ENCODE results near the gene NAT8L. TPM values are rescaled to one million over a fixed set of nuclear protein-coding genes. Genes with fewer than 3 reads are reported as not detected.

The NAT8L gene
- total and polyA plus RNA-seq, 8 donors, result 0.31 to 0.73 (median 0.50) TPM; not detected in 4

- Histone ChIP-seq H3K9me3 (peaks cover 5 to 29% (median 26%) of the 10 kb centered on the region in 4 donors), H3K36me3 (no peaks in the 10 kb centered on the region), H3K27me3 (no peaks in the 10 kb centered on the region), H3K4me1 (no peaks in the 10 kb centered on the region), H3K27ac (no peak overlapping the region), H3K4me3 (no peak overlapping the region)
- intact Hi-C loops (cut with DNase I; ENCODE audit: low total_unique reads), result no loop called here
- TF ChIP-seq POLR2AphosphoS5 (IDR thresholded peaks at IDR 0.05) (no peak), CTCF (IDR thresholded peaks at IDR 0.05) (no peak), POLR2A (IDR thresholded peaks at IDR 0.05) (no peak), EP300 (IDR thresholded peaks at IDR 0.05) (no peak)
- WGBS, 5 donors, result 87 to 91% (median 89%) methylated on average over 5 of the region's 5 CpGs
- no peak for DNase-seq
Observed at GRCh38 chr4:2103127-2103842, 44.2 kb downstream of the NAT8L start.

- Histone ChIP-seq H3K27ac (no peak overlapping the region), H3K9me3 (peaks cover 5 to 29% (median 26%) of the 10 kb centered on the region in 4 donors), H3K4me1 (no peaks in the 10 kb centered on the region), H3K27me3 (no peaks in the 10 kb centered on the region), H3K36me3 (no peaks in the 10 kb centered on the region), H3K4me3 (no peak overlapping the region)
- TF ChIP-seq CTCF (IDR thresholded peaks at IDR 0.05) (no peak), POLR2A (IDR thresholded peaks at IDR 0.05) (no peak), EP300 (IDR thresholded peaks at IDR 0.05) (no peak), POLR2AphosphoS5 (IDR thresholded peaks at IDR 0.05) (no peak)
- 85 to 96% (median 86%) methylated on average over 2 of the region's 2 CpGs for WGBS, 5 donors
- DNase-seq, result no peak
- intact Hi-C loops (cut with DNase I; ENCODE audit: low total_unique reads), result no loop called here
Observed at GRCh38 chr4:2103843-2104547, 44.9 kb downstream of the NAT8L start.

GRCh38 chr4:2104556-2105345 is 45.6 kb downstream of the NAT8L start:
- no peak for DNase-seq
- intact Hi-C loops (cut with DNase I; ENCODE audit: low total_unique reads), result no loop called here
- 77 to 83% (median 78%) methylated on average over 9 of the region's 9 CpGs for WGBS, 5 donors
- H3K36me3 ChIP-seq, result no peaks in the 10 kb centered on the region
- no peak overlapping the region for H3K27ac ChIP-seq
- TF ChIP-seq CTCF (IDR thresholded peaks at IDR 0.05), result no peak
- H3K4me1 ChIP-seq, result no peaks in the 10 kb centered on the region
- H3K4me3 ChIP-seq, result no peak overlapping the region
- no peaks in the 10 kb centered on the region for H3K27me3 ChIP-seq
- peaks cover 5 to 29% (median 26%) of the 10 kb centered on the region in 4 donors for H3K9me3 ChIP-seq

GRCh38 chr4:2105559-2105958 is 46.4 kb downstream of the NAT8L start:
- TF ChIP-seq EP300 (IDR thresholded peaks at IDR 0.05), result no peak
- H3K4me3 ChIP-seq, result no peak overlapping the region
- H3K9me3 ChIP-seq, result peaks cover 5 to 29% (median 26%) of the 10 kb centered on the region in 4 donors
- intact Hi-C loops (cut with DNase I; ENCODE audit: low total_unique reads), result no loop called here
- no peak overlapping the region for H3K27ac ChIP-seq
- no peaks in the 10 kb centered on the region for H3K36me3 ChIP-seq
- WGBS, 5 donors, result 85 to 95% (median 94%) methylated on average over 1 of the region's 1 CpG
- H3K4me1 ChIP-seq, result no peaks in the 10 kb centered on the region
- H3K27me3 ChIP-seq, result no peaks in the 10 kb centered on the region
- no peak for DNase-seq
